GM12875 (cell line): ENCODE data around the gene CACNA1C.
"Not testable (repeated sequence)": the region's sequence is repeated elsewhere in the genome, so short reads cannot be mapped to it uniquely, and the experiment has no call there.

Experiments
- H3K4me3 ChIP-seq: one replicate; pipeline ENCODE4 v1.5.1; 2011; ENCODE audit warnings: low read depth, low read length, control low read depth
- TF ChIP-seq, protein P1 (sequence below): IDR thresholded peaks from 2 replicates; pipeline ENCODE4 v1.5.1; 2011; ENCODE audit warnings: low read depth, mild to moderate bottlenecking, control low read depth, inconsistent platforms, low read length, moderate library complexity, borderline replicate concordance; ENCODE audit not compliant: insufficient read depth

Gene CACNA1C

DNA sequence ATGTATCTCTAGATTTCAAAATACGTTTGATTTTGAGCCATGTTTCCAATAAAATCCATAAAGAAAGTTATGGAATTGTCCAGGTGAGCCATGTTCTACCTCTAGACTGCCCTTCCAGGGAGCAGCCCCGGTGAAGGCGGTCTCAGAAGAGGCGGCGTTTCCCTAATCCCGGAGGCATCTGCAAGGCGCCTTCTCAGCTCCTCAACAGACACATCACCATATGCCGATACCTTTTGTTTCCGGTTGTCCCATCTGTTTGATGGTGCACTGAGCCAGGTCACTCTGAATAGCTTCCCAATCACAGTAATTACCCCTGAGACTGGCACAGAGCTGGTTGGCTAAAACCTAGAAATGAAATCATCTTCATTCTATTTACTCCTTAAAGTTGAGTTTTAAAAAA, 436.5 kb downstream of the CACNA1C start:
- no peak overlapping the region for H3K4me3 ChIP-seq
- TF ChIP-seq, protein P1, sequence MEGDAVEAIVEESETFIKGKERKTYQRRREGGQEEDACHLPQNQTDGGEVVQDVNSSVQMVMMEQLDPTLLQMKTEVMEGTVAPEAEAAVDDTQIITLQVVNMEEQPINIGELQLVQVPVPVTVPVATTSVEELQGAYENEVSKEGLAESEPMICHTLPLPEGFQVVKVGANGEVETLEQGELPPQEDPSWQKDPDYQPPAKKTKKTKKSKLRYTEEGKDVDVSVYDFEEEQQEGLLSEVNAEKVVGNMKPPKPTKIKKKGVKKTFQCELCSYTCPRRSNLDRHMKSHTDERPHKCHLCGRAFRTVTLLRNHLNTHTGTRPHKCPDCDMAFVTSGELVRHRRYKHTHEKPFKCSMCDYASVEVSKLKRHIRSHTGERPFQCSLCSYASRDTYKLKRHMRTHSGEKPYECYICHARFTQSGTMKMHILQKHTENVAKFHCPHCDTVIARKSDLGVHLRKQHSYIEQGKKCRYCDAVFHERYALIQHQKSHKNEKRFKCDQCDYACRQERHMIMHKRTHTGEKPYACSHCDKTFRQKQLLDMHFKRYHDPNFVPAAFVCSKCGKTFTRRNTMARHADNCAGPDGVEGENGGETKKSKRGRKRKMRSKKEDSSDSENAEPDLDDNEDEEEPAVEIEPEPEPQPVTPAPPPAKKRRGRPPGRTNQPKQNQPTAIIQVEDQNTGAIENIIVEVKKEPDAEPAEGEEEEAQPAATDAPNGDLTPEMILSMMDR, result no peak

DNA sequence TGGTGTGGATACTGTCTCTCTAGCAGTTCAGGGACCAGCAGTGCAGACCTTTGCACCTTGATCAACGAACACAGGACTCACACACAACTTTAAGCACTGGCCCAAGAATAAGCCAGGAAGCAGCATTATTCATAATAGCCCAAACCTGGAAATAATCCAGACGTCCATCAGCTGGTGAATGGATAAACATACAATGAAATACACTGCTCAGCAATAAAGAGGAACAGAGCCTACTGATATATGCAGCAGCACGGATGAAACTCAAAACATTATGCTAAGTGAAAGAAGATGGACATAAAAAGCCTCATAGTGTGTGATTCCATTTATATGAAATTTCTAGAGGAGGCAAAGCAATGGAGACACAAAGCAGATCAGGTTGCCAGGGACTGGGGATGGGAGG, 438.0 kb downstream of the CACNA1C start:
- H3K4me3 ChIP-seq, result no peak overlapping the region
- TF ChIP-seq, protein P1, result no peak

DNA sequence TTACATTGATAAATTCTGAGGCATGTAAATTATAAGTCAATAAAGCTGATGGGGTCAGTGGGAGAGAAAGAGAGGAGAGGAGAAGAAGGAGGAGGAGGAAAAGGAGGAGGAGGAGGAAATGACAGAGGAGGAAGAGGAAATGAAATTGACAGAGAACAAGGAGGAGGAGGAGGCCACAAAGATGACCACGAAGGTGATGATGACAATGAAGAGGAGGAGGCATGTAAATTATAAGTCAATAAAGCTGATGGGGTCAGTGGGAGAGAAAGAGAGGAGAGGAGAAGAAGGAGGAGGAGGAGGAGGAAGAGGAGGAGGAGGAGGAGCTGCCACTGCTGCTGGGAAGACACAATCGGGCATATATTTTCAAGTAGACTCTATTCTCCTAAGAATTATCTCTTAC, 438.6 kb downstream of the CACNA1C start:
- H3K4me3 ChIP-seq, result not testable (repeated sequence)

DNA sequence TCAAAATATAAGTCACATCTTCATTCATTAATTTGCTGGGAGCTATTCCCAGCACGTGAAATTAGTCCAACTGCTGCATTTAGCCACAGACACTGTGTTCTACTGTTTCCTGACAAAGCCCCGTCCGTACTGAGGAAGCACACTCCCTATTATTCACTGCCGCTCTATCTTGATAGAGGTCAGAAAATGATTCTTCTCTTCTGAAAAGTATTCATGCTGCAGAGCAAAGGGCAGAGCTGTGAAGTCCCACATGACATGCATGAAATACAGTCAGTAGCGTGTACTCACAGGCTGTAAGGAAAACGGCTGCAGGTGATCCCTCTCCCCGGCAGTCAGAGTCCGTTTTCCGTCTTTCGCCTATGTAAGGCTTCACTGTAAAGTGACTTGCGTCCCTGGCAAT, 439.4 kb downstream of the CACNA1C start:
- TF ChIP-seq, protein P1, result no peak
- no peak overlapping the region for H3K4me3 ChIP-seq

DNA sequence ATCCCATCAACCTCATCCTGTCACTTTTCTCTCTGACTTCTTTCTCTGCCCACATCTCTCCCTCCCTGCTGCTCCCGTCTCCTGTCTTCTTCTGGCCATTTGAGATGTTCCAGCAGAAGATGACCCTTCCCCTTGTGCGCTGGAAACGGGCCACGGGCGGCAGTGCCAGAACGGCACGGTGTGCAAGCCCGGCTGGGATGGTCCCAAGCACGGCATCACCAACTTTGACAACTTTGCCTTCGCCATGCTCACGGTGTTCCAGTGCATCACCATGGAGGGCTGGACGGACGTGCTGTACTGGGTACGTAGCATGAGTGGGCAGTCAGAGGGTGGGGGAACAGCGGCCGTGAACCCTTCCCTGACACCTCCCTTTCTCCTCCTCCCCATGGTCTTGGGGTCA, 440.3 kb downstream of the CACNA1C start:
- TF ChIP-seq, protein P1, result no peak
- H3K4me3 ChIP-seq, result no peak overlapping the region

- no peak overlapping the region for H3K4me3 ChIP-seq
- TF ChIP-seq, protein P1, result no peak
Observed at GRCh38 chr12:2494486-2495192, 441.9 kb downstream of the CACNA1C start.

GRCh38 chr12:2495417-2496112, 442.8 kb downstream of the CACNA1C start:
- no peak overlapping the region for H3K4me3 ChIP-seq
- TF ChIP-seq, protein P1, result no peak
